ENCODE data around the gene KCNK4.
"Not testable (repeated sequence)": the region's sequence is repeated elsewhere in the genome, so short reads cannot be mapped to it uniquely, and the experiment has no call there.

Gene KCNK4

DNA sequence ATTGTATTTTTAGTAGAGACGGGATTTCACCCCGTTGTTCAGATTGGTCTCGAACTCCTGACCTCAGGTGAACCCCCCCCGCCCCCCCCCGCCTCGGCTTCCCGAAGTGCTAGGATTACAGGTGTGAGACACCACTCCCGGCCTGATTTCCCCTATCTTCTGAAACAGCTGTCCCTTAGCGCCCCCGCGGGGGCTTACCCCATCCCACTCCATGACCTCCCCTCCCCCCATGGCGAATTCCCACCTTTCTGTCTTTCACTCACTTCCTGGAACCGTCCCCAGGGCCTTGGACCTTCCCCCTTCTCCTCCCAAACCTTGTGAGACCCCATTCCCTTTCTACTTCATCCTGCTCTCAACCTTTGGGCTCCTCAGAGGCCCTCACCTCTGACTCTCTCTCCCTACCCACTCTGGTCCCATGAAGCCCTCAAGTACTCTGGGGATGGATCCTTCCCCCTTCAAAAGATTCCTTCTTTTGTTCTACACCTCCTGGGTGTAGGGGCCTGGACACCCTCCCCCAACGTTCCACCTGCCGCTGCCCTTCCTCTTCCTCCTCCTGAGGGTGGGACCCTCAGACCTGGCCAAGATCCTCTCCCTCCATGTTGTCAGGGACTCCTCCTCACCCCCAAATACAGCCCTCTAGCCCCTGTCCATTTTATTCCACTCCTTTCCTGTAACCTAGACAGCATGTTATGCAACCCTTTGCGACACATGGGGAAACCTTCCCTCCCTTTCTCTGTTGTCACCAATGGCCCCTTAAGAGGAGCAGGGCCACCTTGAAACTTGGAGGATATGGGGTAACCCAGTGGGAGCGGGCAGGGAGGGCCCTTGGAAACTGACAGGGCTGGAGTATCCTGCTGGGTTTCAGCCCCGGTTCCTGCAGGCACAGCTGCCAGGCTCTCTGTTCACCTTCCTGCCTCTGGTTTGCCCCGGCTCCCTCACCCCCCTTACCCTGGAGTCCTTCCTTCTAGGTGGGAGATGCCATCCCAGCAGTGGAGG is 28.0 kb downstream of the KCNK4 start:
- Histone ChIP-seq H3K4me3 (ENCODE audit: low read depth, low read length) (peak overlapping the region; percentile 92), H3K36me3 (ENCODE audit: control insufficient read depth, insufficient read depth, low read length) (peaks cover 38% of the 10 kb centered on the region)

GRCh38 chr11:64320556-64320955 is 29.5 kb downstream of the KCNK4 start:
- Histone ChIP-seq H3K9ac (ENCODE audit: low read depth, low read length) (no peak overlapping the region), H3K27me3 (ENCODE audit: control insufficient read depth, insufficient read depth, low read length) (no peaks in the 10 kb centered on the region), H3K4me1 (ENCODE audit: control insufficient read depth, insufficient read depth, low read length) (no peaks in the 10 kb centered on the region), H3K36me3 (ENCODE audit: control insufficient read depth, insufficient read depth, low read length) (peaks cover 31% of the 10 kb centered on the region), H3K4me3 (ENCODE audit: low read depth, low read length) (no peak overlapping the region), H3K9me3 (ENCODE audit: control insufficient read depth, insufficient read depth, low read length) (no peaks in the 10 kb centered on the region)

More for the DNA sequence above, 28.0 kb downstream of the KCNK4 start:
- Histone ChIP-seq H3K9ac (ENCODE audit: low read depth, low read length) (no peak overlapping the region), H3K9me3 (ENCODE audit: control insufficient read depth, insufficient read depth, low read length) (no peaks in the 10 kb centered on the region), H3K27me3 (ENCODE audit: control insufficient read depth, insufficient read depth, low read length) (no peaks in the 10 kb centered on the region), H3K4me1 (ENCODE audit: control insufficient read depth, insufficient read depth, low read length) (no peaks in the 10 kb centered on the region)

GRCh38 chr11:64321026-64321425 is 29.9 kb downstream of the KCNK4 start:
- Histone ChIP-seq H3K9me3 (ENCODE audit: control insufficient read depth, insufficient read depth, low read length) (no peaks in the 10 kb centered on the region), H3K27me3 (ENCODE audit: control insufficient read depth, insufficient read depth, low read length) (no peaks in the 10 kb centered on the region), H3K4me3 (ENCODE audit: low read depth, low read length) (no peak overlapping the region), H3K4me1 (ENCODE audit: control insufficient read depth, insufficient read depth, low read length) (no peaks in the 10 kb centered on the region), H3K9ac (ENCODE audit: low read depth, low read length) (no peak overlapping the region), H3K36me3 (ENCODE audit: control insufficient read depth, insufficient read depth, low read length) (peaks cover 31% of the 10 kb centered on the region)

GRCh38 chr11:64321533-64321932 is 30.4 kb downstream of the KCNK4 start:
- Histone ChIP-seq H3K27me3 (ENCODE audit: control insufficient read depth, insufficient read depth, low read length) (no peaks in the 10 kb centered on the region), H3K9ac (ENCODE audit: low read depth, low read length) (no peak overlapping the region), H3K9me3 (ENCODE audit: control insufficient read depth, insufficient read depth, low read length) (no peaks in the 10 kb centered on the region), H3K36me3 (ENCODE audit: control insufficient read depth, insufficient read depth, low read length) (peaks cover 28% of the 10 kb centered on the region), H3K4me3 (ENCODE audit: low read depth, low read length) (no peak overlapping the region), H3K4me1 (ENCODE audit: control insufficient read depth, insufficient read depth, low read length) (no peaks in the 10 kb centered on the region)

DNA sequence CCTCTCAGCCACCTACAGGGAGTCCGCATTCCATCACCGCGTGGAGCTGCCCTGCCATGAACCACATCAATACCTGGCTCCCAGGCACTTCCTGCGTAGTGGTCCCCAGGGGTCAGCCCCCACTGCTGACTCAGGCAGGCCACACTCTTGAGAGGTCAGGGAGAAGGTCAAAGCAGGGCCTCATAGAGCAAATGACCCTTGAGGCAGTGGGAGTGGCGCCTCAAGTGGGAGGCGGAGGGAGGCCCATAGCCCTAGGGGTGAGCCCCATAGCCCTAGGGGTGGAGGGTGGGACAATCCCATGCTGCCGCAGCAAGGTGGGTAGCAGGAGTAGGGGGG is 31.8 kb downstream of the KCNK4 start:
- Histone ChIP-seq H3K9ac (ENCODE audit: low read depth, low read length) (no peak overlapping the region), H3K4me1 (ENCODE audit: control insufficient read depth, insufficient read depth, low read length) (no peaks in the 10 kb centered on the region), H3K4me3 (ENCODE audit: low read depth, low read length) (no peak overlapping the region), H3K27me3 (ENCODE audit: control insufficient read depth, insufficient read depth, low read length) (no peaks in the 10 kb centered on the region), H3K9me3 (ENCODE audit: control insufficient read depth, insufficient read depth, low read length) (no peaks in the 10 kb centered on the region), H3K36me3 (ENCODE audit: control insufficient read depth, insufficient read depth, low read length) (peaks cover 28% of the 10 kb centered on the region)

DNA sequence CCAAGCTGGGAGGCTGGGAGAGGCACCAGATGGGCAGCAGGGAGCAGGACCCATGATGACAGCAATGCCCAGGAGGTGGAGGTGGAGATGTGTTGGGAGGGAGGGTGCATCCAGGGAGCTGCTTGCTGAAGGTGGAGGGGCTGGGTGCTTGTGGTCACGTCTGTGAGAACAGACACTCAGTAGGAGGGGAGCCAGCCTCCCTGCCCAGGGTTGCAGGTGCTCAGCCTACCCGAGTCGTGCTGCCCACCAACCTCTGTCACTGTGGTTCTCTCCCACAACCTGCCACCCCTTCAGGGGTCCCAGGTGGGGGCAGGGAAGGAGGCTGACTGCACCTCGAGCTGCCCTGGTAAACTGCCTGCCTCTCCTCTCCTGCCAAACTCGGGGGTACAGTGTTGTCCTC is 32.3 kb downstream of the KCNK4 start:
- no peaks in the 10 kb centered on the region for H3K9me3 ChIP-seq (ENCODE audit: control insufficient read depth, insufficient read depth, low read length)
- no peaks in the 10 kb centered on the region for H3K27me3 ChIP-seq (ENCODE audit: control insufficient read depth, insufficient read depth, low read length)
- H3K9ac ChIP-seq (ENCODE audit: low read depth, low read length), result no peak overlapping the region
- peaks cover 28% of the 10 kb centered on the region for H3K36me3 ChIP-seq (ENCODE audit: control insufficient read depth, insufficient read depth, low read length)
- no peaks in the 10 kb centered on the region for H3K4me1 ChIP-seq (ENCODE audit: control insufficient read depth, insufficient read depth, low read length)
- no peak overlapping the region for H3K4me3 ChIP-seq (ENCODE audit: low read depth, low read length)

- peaks cover 28% of the 10 kb centered on the region for H3K36me3 ChIP-seq (ENCODE audit: control insufficient read depth, insufficient read depth, low read length)
- H3K9ac ChIP-seq (ENCODE audit: low read depth, low read length); H3K9me3 ChIP-seq (ENCODE audit: control insufficient read depth, insufficient read depth, low read length); H3K27me3 ChIP-seq (ENCODE audit: control insufficient read depth, insufficient read depth, low read length); H3K4me3 ChIP-seq (ENCODE audit: low read depth, low read length); H3K4me1 ChIP-seq (ENCODE audit: control insufficient read depth, insufficient read depth, low read length): not testable (repeated sequence)
Observed at GRCh38 chr11:64323984-64324383, 32.9 kb downstream of the KCNK4 start.

DNA sequence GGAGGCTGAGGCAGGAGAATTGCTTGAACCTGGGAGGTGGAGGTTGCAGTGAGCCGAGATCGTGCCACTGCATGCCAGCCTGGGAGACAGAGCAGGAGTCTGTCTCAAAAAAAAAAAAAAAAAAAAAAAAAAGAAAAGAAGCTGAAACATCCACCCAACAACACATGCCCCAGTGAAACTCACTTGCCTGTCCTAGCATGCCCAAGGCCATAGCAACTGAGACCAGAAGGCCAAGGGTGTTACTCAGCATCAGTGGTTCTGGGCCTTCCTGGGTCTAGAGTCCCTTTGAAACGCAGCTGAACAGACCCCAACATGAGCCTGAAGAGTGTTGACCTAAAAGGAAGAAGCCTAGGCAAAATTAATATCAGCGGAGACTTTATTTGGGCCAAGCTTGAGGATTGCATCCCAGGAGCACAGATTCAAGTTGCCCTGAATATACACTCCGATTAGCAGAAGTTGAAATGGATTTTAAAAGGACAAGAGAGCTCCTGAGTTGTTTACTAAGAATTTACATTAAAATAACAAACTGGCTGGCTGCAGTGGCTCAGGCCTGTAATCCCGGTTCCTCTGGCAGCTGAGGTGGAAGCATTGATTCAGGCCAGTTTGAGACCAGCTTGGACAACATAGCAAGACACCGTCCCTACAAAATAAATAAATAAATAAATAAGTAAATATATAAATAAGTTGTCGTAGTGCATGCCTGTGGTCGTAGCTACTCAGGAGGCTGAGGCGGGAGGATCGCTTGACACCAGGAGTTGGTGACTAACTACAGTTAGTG is 33.8 kb downstream of the KCNK4 start:
- Histone ChIP-seq H3K4me1 (ENCODE audit: control insufficient read depth, insufficient read depth, low read length) (no peaks in the 10 kb centered on the region), H3K9ac (ENCODE audit: low read depth, low read length) (no peak overlapping the region), H3K36me3 (ENCODE audit: control insufficient read depth, insufficient read depth, low read length) (peaks cover 26% of the 10 kb centered on the region), H3K27me3 (ENCODE audit: control insufficient read depth, insufficient read depth, low read length) (no peaks in the 10 kb centered on the region), H3K9me3 (ENCODE audit: control insufficient read depth, insufficient read depth, low read length) (no peaks in the 10 kb centered on the region), H3K4me3 (ENCODE audit: low read depth, low read length) (no peak overlapping the region)

DNA sequence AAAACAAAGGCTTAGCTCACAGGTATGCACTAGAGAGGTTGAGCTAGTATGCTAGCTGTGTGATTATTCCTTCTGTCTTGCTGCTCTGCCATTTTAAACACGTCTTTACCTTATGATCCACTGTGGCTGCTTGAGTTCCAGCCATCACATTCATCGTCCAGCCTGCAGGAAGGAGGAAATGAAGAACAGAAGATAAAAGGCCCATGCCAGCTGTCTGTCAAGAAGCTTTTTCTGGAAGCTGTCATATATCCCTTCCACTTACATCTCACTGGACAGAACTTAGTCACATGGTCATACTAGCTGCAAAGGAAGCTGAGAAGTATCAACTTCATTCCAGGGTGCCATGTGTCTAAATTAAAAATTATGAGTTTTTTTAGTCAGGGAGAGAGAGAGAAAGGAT is 36.3 kb downstream of the KCNK4 start:
- peaks cover 9% of the 10 kb centered on the region for H3K36me3 ChIP-seq (ENCODE audit: control insufficient read depth, insufficient read depth, low read length)
- no peak overlapping the region for H3K9ac ChIP-seq (ENCODE audit: low read depth, low read length)
- H3K4me3 ChIP-seq (ENCODE audit: low read depth, low read length), result no peak overlapping the region
- H3K27me3 ChIP-seq (ENCODE audit: control insufficient read depth, insufficient read depth, low read length), result no peaks in the 10 kb centered on the region
- no peaks in the 10 kb centered on the region for H3K9me3 ChIP-seq (ENCODE audit: control insufficient read depth, insufficient read depth, low read length)
- H3K4me1 ChIP-seq (ENCODE audit: control insufficient read depth, insufficient read depth, low read length), result peaks cover 6% of the 10 kb centered on the region

- Histone ChIP-seq H3K4me3 (ENCODE audit: low read depth, low read length) (no peak overlapping the region), H3K9me3 (ENCODE audit: control insufficient read depth, insufficient read depth, low read length) (no peaks in the 10 kb centered on the region), H3K4me1 (ENCODE audit: control insufficient read depth, insufficient read depth, low read length) (peaks cover 6% of the 10 kb centered on the region), H3K27me3 (ENCODE audit: control insufficient read depth, insufficient read depth, low read length) (no peaks in the 10 kb centered on the region), H3K9ac (ENCODE audit: low read depth, low read length) (no peak overlapping the region), H3K36me3 (ENCODE audit: control insufficient read depth, insufficient read depth, low read length) (peaks cover 3% of the 10 kb centered on the region)
Observed at GRCh38 chr11:64327993-64328392, 36.9 kb downstream of the KCNK4 start.

GRCh38 chr11:64330888-64331287 is 39.8 kb downstream of the KCNK4 start:
- Histone ChIP-seq H3K4me1 (ENCODE audit: control insufficient read depth, insufficient read depth, low read length) (peaks cover 6% of the 10 kb centered on the region), H3K27me3 (ENCODE audit: control insufficient read depth, insufficient read depth, low read length) (no peaks in the 10 kb centered on the region), H3K36me3 (ENCODE audit: control insufficient read depth, insufficient read depth, low read length) (no peaks in the 10 kb centered on the region), H3K4me3 (ENCODE audit: low read depth, low read length) (no peak overlapping the region), H3K9me3 (ENCODE audit: control insufficient read depth, insufficient read depth, low read length) (no peaks in the 10 kb centered on the region), H3K9ac (ENCODE audit: low read depth, low read length) (no peak overlapping the region)
